ENCODE measurements around the gene VPS51. TPM values are rescaled to one million over a fixed set of nuclear protein-coding genes. Genes with fewer than 3 reads are reported as not detected.
A peak's percentile ranks its signal among the peaks of the same experiment; 100 is the strongest.

The VPS51 gene
- total and polyA plus RNA-seq, 2 of the 13 experiments (the other 11 are each of a cell fraction or from before 2014, with no cell fraction given) = 76.3 to 90.6 TPM

GRCh38 chr11:65117206-65118096 lies 21.4 kb downstream of the VPS51 start, which contains the start of gene ZNHIT2 (continued):
- TF ChIP-seq, protein P1, sequence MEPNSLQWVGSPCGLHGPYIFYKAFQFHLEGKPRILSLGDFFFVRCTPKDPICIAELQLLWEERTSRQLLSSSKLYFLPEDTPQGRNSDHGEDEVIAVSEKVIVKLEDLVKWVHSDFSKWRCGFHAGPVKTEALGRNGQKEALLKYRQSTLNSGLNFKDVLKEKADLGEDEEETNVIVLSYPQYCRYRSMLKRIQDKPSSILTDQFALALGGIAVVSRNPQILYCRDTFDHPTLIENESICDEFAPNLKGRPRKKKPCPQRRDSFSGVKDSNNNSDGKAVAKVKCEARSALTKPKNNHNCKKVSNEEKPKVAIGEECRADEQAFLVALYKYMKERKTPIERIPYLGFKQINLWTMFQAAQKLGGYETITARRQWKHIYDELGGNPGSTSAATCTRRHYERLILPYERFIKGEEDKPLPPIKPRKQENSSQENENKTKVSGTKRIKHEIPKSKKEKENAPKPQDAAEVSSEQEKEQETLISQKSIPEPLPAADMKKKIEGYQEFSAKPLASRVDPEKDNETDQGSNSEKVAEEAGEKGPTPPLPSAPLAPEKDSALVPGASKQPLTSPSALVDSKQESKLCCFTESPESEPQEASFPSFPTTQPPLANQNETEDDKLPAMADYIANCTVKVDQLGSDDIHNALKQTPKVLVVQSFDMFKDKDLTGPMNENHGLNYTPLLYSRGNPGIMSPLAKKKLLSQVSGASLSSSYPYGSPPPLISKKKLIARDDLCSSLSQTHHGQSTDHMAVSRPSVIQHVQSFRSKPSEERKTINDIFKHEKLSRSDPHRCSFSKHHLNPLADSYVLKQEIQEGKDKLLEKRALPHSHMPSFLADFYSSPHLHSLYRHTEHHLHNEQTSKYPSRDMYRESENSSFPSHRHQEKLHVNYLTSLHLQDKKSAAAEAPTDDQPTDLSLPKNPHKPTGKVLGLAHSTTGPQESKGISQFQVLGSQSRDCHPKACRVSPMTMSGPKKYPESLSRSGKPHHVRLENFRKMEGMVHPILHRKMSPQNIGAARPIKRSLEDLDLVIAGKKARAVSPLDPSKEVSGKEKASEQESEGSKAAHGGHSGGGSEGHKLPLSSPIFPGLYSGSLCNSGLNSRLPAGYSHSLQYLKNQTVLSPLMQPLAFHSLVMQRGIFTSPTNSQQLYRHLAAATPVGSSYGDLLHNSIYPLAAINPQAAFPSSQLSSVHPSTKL (CRISPR knock-in tag; IDR thresholded peaks at IDR 0.05) = 0 out of 2 replicates have a peak, but pooled peaks have one; percentile 12
- TF ChIP-seq FOSL2 (CRISPR knock-in tag; IDR thresholded peaks at IDR 0.05) = peak; percentile 61
- peak; percentile 78 for TF ChIP-seq TOPORS (CRISPR knock-in tag; IDR thresholded peaks at IDR 0.05)
- TF ChIP-seq SIX4 (CRISPR knock-in tag; IDR thresholded peaks at IDR 0.05) = no peak
- no peak for TF ChIP-seq KLF9 (CRISPR knock-in tag; IDR thresholded peaks at IDR 0.05; ENCODE audit: low read depth)
- no peak for TF ChIP-seq ZMYM2 (CRISPR knock-in tag; IDR thresholded peaks at IDR 0.05)
- peak; percentile 97 for TF ChIP-seq POLR2AphosphoS2 (IDR thresholded peaks at IDR 0.05; ENCODE audit: low read depth, low read length)
- TF ChIP-seq ZNF530 (CRISPR knock-in tag; IDR thresholded peaks at IDR 0.05; ENCODE audit: low read depth) = 0 out of 2 replicates have a peak, but pooled peaks have one; percentile 57
- peak; percentile 87 for TF ChIP-seq XRCC5 (optimal IDR thresholded peaks at IDR 0.05; ENCODE audit: low read length)
- TF ChIP-seq KLF11 (CRISPR knock-in tag; IDR thresholded peaks at IDR 0.05) = no peak
- no peak for TF ChIP-seq ARHGAP35 (CRISPR knock-in tag; IDR thresholded peaks at IDR 0.05; ENCODE audit: borderline replicate concordance)
- no peak for TF ChIP-seq TMF1 (CRISPR knock-in tag; IDR thresholded peaks at IDR 0.05; ENCODE audit: low read depth)
- TF ChIP-seq KAT2B (IDR thresholded peaks at IDR 0.05; ENCODE audit: borderline replicate concordance, low read depth, low read length) = no peak
- no peak for TF ChIP-seq TCF12 (IDR thresholded peaks at IDR 0.05)
- 0 out of 2 replicates have a peak, but pooled peaks have one; percentile 40 for TF ChIP-seq TCF12 (CRISPR knock-in tag; IDR thresholded peaks at IDR 0.05)
- TF ChIP-seq, protein P2, sequence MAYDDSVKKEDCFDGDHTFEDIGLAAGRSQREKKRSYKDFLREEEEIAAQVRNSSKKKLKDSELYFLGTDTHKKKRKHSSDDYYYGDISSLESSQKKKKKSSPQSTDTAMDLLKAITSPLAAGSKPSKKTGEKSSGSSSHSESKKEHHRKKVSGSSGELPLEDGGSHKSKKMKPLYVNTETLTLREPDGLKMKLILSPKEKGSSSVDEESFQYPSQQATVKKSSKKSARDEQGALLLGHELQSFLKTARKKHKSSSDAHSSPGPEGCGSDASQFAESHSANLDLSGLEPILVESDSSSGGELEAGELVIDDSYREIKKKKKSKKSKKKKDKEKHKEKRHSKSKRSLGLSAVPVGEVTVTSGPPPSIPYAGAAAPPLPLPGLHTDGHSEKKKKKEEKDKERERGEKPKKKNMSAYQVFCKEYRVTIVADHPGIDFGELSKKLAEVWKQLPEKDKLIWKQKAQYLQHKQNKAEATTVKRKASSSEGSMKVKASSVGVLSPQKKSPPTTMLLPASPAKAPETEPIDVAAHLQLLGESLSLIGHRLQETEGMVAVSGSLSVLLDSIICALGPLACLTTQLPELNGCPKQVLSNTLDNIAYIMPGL (CRISPR knock-in tag; IDR thresholded peaks at IDR 0.05; ENCODE audit: borderline replicate concordance in 1 of 2, low read depth in 1 of 2) = peak; percentile 54 to 92
- no peak for TF ChIP-seq NCOA1 (CRISPR knock-in tag; IDR thresholded peaks at IDR 0.05)
- TF ChIP-seq, protein P3, sequence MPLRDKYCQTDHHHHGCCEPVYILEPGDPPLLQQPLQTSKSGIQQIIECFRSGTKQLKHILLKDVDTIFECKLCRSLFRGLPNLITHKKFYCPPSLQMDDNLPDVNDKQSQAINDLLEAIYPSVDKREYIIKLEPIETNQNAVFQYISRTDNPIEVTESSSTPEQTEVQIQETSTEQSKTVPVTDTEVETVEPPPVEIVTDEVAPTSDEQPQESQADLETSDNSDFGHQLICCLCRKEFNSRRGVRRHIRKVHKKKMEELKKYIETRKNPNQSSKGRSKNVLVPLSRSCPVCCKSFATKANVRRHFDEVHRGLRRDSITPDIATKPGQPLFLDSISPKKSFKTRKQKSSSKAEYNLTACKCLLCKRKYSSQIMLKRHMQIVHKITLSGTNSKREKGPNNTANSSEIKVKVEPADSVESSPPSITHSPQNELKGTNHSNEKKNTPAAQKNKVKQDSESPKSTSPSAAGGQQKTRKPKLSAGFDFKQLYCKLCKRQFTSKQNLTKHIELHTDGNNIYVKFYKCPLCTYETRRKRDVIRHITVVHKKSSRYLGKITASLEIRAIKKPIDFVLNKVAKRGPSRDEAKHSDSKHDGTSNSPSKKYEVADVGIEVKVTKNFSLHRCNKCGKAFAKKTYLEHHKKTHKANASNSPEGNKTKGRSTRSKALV (CRISPR knock-in tag; IDR thresholded peaks at IDR 0.05) = no peak; the same call in 1 of the 2 replicates
- no peak for TF ChIP-seq ZNF792 (CRISPR knock-in tag; IDR thresholded peaks at IDR 0.05)
- TF ChIP-seq, protein P4, sequence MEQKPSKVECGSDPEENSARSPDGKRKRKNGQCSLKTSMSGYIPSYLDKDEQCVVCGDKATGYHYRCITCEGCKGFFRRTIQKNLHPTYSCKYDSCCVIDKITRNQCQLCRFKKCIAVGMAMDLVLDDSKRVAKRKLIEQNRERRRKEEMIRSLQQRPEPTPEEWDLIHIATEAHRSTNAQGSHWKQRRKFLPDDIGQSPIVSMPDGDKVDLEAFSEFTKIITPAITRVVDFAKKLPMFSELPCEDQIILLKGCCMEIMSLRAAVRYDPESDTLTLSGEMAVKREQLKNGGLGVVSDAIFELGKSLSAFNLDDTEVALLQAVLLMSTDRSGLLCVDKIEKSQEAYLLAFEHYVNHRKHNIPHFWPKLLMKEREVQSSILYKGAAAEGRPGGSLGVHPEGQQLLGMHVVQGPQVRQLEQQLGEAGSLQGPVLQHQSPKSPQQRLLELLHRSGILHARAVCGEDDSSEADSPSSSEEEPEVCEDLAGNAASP (CRISPR knock-in tag; IDR thresholded peaks at IDR 0.05; ENCODE audit: borderline replicate concordance) = peak; percentile 26; the same call in 1 of the 2 replicates
- peak; percentile 15; the same call in 1 of the 2 replicates for TF ChIP-seq CENPT (CRISPR knock-in tag; IDR thresholded peaks at IDR 0.05; ENCODE audit: low read depth)
